22Rv1 (cell line): ENCODE data around the gene YIPF6.

Source experiments
- ZFX ChIP-seq: fragments of 450-650 bp; IDR thresholded peaks from 2 replicates; pipeline ENCODE4 v1.6.1; 2017; ENCODE audit warnings: antibody characterized with exemption, borderline replicate concordance
- TF ChIP-seq, protein P1 (sequence below): fragments of 450-650 bp; IDR thresholded peaks from 2 replicates; pipeline ENCODE4 v1.5.1; 2017; ENCODE audit warnings: mild to moderate bottlenecking

DNA sequence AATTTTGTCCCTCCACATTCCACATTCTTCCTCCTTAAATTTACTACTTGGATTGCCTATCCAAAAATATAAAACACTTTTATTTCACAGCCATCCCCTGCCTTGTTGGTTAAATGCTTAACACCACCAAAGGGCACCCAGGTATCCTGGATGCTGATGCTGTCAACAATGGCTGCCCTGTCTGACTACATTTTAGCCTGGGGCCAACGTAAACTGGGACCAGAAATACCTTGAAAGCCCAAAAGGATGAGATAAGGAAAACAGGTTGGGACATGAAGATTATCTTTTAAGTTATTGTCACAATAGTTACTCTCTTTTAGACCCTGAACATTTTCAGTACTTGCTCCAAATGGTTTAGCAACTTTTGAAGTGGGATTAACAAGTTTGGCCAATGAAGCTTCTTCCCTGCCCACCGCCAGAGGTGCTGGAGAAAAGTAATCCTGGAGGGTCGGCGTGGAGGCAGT is 775 bp upstream of the YIPF6 start:
- TF ChIP-seq, protein P1, sequence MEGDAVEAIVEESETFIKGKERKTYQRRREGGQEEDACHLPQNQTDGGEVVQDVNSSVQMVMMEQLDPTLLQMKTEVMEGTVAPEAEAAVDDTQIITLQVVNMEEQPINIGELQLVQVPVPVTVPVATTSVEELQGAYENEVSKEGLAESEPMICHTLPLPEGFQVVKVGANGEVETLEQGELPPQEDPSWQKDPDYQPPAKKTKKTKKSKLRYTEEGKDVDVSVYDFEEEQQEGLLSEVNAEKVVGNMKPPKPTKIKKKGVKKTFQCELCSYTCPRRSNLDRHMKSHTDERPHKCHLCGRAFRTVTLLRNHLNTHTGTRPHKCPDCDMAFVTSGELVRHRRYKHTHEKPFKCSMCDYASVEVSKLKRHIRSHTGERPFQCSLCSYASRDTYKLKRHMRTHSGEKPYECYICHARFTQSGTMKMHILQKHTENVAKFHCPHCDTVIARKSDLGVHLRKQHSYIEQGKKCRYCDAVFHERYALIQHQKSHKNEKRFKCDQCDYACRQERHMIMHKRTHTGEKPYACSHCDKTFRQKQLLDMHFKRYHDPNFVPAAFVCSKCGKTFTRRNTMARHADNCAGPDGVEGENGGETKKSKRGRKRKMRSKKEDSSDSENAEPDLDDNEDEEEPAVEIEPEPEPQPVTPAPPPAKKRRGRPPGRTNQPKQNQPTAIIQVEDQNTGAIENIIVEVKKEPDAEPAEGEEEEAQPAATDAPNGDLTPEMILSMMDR, result no peak
- TF ChIP-seq ZFX, result no peak
